ENCODE data around the gene TAF1B.

TAF1B gene

DNA sequence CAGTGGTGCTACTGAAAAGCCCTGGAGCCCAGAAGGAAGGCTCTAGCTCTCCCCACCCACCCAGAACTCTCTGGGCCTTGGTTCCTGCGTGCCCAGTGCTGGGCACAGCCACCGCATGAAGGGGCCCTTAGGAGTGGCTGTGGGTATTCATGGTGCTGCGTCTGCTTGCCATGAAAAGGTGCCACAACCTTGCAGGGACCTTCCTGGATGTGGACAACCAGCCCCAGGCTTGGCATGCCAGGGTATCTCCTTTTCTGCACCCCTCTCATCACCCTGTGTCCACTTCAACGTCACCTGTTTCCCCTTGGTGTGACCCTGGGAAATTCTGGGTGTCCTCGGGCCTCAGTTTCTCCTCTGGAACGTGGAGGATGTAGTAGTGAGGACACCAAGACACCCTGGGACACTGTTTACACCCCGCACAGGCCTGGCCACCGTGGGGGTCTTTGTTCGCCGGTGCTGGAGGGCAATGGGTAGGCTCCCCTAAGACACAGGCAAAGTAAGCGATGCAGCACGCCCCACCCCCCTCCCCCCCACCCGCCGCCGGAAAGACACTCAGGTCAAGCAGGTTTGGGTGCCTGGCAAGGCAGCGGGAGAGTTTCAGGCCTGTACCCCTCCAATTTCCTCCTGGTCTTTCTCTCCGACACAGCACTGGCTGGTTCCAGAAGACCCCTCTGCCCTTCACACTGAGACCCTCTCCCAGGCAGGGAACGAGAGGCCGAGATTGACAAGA lies 34.8 kb upstream of the TAF1B start:
- no peak for DNase-seq

DNA sequence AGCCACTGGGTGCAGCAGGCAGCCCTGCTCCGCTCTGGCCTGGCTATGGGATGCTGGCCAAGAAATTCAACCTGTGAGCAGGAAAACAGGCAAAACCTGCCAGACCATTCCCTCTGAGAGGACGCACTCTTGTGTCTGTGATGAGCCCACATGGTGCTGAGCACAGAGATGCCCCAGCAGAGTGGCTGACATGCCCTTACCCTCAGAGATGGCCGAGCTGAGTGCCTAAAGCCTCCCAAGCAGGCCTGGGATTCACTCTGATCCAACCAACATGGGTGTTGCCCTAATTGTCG lies 34.3 kb upstream of the TAF1B start:
- no peak for DNase-seq

DNA sequence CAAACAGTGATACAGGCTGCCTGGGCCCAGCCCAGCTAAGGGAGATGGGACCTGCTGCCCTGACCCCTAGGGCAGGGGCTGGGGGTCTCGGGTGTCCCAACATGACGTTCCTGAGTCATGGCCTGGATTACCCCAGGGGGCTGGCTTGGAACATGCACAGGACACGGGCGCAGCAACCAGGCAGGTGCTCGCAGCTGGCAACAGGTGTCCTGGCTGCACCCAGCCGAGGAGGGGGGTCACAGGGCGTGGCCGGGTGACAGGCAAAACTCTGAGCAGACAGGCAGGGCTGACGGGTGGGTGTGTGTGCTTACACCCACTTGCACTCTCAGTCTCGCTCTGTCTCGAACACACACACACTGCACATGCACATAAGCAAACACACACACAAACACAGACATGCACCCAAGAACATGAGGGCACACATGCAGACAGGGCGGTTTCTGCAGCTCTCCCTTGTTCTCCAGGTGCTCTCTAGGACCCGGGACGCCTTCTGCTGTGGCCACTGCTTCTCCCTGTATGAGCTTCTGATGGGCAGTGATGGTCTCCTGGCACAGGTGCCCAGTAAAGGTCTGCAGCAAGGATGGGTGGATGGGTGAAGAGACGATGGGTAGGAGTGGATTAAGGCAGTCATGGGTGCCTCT lies 33.7 kb upstream of the TAF1B start:
- peak; percentile 55 for DNase-seq

DNA sequence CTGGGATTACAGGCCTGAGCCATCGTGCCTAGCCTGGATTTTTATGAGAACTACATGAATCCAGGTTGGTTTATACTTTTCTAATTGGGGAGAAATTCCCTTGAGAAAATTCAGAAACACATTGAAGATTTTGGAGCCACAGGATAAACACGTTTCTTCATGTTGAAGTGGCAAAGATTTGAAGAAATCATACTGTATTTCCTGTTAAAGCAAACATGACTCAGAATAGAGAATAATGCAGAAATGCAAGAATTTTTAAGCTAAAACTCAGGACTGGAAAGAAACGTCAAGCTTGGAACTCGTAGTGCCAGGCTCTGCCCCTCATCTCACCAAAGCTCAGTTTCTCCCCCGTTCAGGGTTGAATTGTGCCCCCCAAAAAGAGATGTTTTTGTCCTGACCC lies 32.1 kb upstream of the TAF1B start:
- DNase-seq = no peak

DNA sequence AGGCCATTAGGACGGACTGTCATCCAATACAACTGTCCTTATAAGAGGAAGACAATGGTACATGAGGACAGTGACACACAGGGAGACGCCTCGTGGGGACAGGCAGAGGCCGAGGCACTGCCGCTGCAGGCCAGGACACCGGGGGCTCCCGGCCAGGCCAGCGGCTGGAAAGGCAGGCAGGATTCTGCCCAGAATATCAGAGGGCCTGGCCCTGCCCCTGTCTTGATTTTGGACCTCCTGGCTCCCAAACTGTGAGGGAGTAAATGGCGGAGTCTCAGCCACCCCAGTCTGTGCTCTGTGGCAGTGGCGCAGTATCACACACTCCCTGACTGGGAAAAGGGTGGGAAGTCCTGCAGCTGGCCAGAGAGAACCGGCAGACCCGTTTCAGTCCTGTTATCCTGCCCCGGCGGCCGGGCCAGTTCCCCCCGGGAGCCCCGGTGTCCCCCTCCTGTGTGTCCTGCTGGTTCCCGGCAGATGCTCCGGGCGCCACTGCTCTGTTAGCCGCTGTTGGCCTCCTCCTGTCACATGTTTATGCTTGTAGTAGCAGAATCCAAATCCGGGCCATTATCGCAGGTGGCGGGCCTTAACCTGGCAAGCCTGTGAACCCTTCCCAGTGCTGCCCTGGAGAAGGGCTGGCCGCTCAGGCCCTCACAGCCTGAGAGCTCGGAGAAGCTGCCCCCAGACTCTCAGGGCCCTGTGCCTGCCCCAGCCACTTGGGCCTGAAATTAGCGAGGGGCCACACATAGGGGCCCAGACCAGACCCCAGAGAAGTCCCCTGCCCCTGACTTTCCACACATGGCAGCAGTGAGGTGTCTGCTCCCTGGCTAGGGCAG lies 31.4 kb upstream of the TAF1B start:
- no peak for DNase-seq

DNA sequence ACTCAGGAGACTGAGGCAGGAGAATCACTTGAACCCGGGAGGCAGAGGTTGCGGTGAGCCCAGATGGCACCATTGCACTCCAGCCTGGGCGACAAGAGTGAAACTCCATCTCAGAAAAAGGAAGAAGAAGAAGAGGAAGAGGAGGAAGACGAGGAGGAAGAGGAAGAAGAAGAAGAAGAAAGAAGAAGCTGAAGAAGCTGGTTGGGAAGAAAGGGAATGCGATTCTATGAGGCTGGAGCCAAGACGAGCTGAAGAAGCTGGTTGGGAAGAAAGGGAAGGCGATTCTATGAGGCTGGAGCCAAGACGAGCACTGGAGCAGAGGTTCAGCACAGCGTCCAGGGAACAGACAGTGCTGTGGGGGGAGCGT lies 30.3 kb upstream of the TAF1B start:
- DNase-seq = no peak

DNA sequence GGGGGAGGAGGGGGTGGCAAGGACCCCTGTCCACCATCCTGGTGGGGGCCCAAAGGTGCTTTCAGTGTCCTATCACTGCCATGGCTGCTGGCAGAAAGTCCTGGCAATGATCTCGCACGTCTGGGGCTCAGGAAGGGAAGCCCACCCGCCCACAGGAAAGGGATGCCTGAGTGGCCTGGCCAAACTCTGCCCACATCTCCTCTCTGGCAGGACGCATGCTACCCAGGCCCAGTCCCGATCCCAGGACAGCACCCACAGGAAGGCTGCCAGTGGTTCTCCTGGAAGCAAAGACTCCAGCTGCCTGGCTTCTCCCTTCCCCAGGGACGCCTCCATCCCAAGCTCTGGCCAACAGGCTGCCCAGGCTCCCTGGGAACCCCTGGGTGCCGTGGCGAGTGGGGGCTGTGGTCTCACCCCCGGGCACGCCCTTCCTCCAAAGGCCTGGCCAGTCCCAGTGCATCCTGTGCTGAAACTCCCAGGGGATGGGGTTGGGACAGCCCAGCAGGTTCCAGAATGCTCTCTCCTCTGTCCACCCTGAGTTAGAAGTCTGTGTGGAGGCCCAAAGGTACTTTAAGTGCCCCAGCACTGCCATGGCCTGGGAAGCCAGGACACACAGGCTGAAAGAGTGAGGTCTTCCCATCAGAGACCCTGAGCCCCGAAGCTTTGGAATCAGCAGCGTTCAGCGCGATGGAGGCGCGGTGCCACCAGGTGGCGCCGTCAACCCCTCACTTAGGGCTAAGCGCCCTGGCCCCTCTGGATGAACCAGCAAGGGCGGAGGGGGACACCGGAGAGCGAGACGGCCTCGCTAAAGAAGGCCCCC lies 29.8 kb upstream of the TAF1B start:
- peak; percentile 48 for DNase-seq

DNA sequence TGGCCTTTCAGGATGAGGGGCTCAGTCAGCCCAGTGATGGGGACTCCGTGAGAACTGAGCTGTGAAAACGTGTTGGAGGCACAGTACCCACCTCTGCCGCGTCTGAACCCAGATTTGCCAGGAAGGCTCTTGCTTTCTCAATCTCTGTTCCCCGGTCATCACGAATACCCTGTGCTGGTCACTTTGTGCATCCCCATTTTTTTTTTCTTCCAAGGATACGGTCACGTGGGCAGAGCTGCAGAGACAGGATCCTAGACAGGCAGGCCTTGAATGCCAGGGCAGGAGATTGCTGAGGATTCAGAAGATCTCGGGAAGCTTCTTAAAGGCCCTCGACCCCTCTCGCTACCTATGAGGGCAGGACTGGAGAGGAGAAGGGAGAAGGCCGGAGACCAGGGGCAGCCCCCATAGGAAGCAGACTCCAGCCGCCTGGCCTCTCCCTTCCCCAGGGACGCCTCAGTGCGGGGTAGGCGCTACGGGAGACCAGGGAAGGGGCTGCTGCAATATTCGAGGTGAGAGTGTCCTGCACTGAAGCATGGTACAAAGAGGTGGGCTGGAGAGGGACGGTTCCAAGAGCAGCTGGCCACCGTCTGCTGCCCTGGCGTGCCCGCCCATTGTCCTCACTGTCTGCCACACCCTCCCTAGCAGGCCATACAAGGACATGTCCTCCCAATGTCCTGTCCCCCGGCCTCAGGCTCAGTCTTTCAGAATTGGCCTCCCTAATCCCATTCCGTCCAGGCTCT lies 29.0 kb upstream of the TAF1B start:
- DNase-seq = no peak

DNA sequence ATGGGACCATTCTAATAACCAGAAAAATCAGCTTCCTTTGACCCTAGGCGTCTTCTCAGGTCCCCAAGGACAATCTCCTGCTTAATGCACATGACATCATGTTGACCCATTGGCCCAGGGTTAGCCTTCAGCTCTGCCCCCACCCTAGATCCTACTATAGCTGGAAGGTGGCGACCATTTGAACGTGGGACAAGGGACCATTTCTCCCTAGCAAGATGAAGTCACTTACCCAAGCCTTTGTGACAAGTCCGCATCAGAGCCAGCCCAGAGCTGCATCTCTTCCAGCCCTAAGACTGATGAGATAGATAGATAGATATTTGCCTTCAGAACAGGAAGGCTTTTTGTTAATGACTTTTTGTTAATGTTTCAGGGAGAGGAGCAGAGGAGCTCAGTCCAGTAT lies 28.2 kb upstream of the TAF1B start:
- no peak for DNase-seq

DNA sequence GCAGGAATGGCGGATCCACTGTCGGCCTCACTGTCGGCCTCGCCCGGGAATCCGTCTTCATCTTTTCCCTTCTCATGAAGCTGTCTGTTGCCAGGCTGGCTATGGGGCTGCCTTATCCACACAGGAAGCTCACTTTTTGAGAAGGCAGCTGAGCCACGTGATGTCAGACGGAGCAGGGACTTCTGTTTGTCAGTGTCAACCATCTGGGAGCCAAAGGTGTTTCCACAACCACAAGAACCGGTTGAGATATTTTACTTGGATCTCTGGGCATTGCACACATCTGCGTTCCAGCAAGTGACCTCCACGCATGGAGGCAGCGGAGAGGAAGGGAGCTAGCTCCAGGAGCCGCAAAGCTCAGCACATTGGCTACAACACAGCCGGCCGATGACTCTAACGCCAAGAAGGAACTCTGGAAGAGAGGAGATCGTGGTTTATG lies 27.4 kb upstream of the TAF1B start:
- DNase-seq = no peak

DNA sequence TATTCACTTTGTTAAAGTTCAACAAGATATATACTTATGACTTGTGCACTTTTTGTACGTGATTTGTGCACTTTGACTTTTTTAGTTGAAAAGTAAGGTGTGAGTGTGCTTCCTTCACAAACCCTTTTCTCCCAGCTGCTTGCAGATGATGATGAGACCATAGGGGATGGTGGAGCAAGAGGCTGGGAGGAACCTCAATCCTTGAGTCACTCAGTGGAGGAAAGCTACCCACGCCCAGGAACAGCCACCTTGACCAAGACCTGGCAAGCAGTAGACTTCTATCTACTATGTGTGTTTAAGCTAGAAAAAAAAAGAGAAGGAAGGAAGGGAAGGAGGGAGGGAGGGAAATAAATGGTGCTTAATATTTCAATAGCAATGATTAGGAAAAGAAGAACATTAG lies 25.2 kb upstream of the TAF1B start:
- no peak for DNase-seq

DNA sequence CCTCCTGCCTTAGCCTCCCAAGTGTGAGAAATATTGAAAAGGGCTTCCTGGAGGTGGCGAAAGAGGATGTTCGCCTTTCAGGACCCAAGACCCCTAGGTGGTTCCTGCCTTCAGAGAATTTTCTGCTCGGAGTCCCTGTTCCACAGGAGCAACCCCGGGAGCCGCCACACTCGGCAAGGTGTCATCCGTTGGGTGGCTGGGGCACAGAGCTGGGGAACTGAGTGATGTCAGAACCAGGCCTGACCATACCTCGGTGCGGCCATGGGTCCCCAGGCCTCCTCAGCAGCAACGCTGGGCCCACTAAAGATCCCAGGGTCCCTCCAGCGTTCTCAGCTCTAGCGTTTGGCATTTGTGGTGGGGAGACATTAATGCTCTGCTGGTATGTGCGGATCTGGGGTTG lies 23.7 kb upstream of the TAF1B start:
- DNase-seq = no peak

DNA sequence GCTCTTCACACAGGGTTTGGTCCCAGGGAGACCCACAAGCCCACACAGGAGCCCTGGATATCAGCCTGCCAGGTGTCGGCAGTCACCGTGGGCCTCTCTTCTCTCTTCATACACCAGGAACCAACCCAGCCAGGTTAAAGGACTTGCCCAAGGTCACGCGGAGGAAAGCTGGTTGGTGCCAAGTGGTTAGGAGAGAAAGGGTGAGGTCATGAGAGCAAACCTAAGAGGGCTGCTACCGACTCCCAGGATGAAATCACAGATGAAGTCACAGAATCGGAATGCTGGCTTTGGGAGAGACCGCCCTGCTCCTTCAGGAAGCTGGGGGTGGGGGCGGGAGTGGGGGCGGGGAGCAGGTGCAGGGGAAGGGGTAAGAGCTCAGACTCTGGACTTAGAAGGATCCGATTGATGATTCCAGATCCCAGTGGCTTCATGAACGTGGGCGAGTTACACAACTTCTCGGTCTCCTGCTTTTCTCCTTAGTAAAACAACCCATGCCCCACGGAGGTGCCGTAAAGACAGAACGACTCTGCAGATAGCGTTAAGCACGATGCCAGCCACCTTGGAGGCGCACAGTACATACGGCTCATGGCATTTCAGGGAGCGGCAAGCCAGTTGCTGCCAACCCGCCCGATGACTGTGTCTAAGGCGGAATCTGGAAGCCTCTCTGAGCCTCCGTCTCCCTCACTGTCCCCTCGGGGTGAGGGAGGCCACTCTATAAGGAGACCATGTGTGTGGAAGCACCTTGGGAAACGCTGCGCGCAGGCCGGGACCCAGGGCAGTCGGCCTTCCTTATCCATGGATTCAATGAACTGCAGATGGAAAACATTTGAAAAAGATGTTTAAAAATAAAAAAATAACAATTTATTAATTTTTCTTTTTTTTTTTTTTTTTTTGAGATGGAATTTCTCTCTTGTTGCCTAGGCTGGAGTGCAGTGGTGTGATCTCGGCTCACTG lies 23.0 kb upstream of the TAF1B start:
- DNase-seq = no peak

DNA sequence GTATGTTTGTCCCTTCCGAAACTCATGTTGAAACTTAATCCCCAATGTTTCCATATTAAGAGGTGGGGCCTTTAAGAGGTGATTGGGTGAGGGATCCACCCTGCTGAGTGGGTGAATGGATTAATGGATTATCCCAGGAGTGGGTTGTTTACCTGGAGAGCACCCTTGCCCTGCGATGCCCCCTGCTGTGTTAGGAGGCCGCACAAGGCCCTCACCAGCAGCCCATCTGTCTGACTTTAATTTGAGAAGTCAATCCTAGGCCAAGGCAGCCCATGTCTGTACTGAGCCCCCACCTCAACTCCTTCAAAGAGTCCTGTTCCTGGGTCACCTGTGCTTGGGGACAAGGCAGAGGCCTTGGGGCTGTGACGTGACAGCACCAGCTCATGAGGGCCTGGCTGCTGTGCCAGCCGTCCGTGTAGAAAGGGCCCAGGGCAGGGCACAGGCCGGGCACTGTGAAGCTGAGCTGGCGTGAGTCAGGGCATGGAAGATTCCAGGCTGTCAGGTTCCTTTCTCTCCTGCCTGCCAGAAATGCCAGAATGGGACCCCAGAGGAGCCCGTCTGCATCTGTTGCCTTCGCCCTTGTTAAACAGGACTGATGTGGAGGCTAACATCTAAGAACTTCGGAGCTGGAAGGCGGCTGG lies 21.3 kb upstream of the TAF1B start:
- no peak for DNase-seq

DNA sequence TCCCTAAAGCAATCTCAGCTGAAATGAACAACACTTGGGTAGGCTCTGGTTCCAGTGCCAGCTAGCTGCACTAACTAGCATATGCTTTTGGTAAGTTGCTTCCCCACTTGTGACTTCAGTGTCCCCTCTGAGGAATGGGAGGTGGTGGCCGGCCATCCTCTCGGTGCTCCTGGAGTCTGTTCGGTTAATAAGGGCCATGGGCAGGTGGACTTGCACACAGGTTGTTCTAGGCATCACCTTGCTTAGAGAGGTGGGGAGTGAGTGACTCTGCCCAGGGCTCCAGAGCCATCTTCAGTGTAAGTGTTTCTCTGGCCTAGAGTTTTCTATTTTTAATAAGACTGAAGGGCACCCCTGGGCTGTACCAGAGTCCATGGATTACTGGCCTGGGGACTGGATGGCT lies 18.8 kb upstream of the TAF1B start:
- no peak for DNase-seq

DNA sequence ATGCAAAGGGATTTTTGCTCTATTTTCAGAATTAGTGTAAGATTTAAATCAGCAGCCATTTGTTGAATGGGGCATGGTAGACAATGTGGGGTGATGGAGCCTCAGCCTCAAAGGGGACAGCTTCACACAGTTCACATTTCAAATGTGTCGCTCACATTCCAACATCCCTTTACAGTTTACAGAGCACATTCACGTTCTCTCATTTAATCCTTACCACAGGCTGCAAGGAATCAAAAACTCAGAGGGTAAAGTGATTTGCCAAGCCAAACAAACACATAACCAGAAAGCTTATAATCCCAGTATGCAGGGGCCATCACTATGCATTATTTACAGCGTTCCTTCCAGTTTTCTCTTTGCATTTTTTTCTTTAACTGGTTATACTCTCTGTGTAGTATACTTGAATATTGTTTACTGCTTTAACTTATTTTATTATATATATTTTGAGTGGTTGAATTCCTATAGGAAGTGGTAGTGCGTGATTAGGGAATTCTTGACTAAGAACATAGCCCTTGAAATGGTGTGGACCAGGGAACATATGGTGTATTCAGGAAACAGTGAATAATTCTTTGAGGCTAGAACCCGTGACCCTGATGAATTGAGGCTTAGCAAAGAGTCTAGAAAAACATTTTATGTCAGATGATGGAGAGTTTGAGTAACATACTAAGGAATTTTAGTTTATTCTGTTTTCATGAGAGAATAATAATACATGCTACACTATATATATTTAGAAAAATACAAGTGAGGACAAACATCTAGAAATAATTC lies 18.1 kb upstream of the TAF1B start:
- DNase-seq = no peak

DNA sequence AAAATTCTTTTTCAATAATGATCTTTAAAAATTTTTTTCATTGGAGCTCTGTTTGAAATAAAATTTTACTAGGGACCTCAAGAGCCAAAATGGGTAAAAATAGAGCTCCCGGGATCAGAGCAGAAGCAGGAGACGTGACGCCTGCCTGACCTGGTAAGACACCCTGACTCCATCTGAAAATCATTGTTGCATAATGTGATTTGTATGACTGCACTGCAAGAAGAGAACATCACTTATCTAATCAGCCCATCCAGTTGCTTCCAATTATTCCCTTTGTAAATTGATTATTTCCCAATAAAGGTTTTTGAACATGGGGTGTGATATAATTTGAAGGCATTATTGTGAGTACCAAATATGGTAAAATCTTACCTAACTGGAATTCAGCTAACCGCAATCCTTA lies 17.1 kb upstream of the TAF1B start:
- DNase-seq = no peak

DNA sequence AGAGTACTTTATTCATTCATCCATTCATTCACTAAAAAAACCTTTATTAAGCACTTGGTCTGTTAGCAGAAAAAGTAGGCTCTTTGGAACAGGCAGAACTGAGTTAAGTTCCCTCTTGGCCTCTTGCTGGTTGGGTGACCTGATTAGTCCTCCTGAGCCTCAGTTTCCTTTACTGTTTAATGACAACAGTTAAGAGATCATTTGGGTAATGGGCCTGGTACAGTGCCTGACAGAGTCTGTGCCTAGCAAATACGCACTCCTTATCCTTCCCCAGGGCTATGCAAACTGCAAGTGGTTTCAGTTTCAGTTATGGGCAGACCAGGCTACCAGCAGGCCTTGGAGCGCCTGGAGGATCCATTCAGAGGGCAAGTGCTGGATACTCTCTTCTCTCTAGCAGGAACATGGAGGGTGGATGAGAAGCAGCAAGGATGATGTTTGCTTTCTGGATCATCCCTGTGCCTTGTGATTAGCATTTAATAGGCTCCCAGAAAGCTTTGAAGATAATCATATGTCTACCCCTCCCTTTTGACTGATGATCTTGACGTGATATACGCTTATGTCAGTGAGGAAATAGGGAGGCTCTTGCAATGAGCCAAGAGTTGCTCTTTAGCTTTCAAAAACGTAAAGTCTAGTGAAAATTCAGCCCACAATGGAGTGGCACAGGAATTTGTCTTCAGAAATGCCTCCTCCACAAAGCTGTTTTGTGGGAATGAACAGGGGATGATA lies 12.4 kb upstream of the TAF1B start:
- DNase-seq = no peak

DNA sequence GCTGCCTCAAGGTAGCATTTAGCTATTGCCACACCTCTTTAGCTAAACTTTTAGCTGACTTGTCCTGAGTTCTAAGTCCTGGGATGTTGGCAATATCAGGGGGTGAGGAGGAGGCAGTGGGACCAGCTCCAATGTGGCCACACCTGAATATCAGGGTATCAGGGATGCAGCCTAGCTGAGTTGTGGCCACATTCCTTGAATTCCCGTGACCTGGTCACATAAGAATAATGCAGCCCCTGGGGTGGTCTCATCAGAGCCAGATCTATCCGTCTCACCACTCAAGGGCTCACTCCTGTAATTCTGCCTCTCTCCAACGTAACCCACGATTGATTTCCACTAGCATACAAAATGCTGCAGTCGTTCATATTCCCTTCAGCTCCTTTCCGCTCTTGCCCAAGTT lies 11.6 kb upstream of the TAF1B start:
- DNase-seq = no peak

DNA sequence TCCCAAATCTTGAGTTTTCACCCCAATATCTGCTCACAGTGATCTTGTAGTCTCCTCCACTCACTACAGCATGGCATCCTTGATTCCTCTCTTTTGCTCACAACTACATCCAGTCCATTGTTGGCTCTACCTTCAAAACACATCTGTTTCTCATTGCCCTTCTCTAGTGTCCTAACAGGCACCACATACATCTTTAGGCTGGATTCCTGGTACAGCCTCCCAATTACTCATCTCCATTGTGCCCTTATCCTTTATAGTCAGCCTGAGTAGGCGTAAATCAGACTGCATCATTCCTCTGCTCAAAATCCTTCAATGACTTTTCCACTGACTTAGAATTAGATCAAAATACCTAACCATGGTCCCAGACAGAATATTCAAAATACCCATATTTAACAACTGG lies 10.7 kb upstream of the TAF1B start:
- DNase-seq = no peak

Measured in NCI-H774 (cell line).